Fibroblast of skin of abdomen (primary cell): ENCODE measurements around the gene FBXL17.

Source experiments
- DNase-seq: peaks from one replicate; pipeline ENCODE4 v3.0.0-alpha.2; 2013

FBXL17 gene

DNA sequence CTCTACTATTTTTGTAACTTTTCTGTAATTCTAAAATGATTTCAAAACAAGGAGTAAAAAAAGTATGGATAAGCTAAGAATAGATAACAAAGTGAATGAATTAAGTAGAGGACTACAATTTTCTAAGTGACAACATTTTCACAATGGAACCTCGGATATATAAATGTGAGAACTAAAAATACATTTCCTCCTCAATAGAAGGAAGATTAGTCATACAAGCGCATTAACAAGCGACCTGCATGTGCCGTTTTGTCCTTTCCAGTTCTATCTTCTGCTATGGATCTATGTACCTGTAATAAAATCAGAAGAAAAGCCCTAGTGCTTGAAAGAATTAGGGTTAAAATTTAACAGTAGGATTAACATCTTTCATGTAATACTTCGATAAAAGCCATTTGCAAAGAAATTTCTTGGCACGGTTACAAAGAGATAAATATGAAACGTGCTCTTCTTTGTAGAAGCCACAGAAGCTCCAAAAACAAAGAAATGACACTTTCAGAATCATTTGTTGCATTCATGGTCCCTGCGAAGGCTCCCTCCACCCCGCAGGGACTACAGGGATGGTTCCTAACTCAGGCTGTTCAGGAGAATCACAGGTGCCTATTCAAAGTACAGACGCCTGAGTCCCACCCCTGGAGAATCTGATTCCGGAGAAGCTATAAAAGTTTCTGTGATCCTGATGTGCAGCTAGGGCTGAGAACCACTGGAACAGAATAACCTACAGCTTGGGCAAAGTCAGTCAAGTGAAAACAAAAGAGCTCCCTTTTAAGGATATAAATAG, 494.5 kb downstream of the FBXL17 start:
- no peak for DNase-seq

DNA sequence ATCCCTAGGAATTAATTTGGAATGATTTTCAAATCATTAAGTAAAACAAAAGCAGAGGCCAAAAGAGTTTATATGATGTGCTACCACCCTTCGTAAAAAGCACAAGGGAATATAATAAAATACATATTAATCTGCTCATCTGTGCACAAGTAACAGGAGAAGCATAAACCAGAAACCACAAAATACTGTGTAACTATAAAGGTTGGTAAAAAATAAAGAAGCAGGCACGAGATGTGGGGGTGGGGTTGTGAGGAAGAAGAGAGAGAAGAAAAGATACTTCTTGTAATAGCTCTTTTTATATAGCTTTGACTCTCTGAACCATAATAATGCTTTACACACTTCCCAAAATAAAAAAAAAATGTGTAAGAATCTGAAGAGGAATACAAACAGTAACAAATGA, 496.3 kb downstream of the FBXL17 start:
- DNase-seq: no peak

DNA sequence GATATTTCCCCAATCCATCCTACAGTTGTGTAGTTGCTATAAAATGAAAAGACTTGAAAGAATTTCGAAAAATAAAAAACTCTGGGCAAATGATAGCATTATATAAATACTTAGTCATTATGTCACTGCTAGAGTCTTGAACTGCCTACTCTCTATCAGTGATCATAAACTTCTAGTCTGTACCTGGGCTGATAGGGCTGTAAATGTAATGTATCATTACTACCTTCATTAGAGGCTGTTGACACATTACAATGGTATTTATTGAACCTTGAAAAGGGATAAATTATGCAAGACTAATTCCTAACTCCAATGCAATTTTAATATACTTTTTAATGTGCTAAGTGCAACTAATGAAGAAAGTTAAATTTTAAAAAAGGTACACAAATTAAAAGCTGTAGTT, 497.0 kb downstream of the FBXL17 start:
- DNase-seq: no peak

DNA sequence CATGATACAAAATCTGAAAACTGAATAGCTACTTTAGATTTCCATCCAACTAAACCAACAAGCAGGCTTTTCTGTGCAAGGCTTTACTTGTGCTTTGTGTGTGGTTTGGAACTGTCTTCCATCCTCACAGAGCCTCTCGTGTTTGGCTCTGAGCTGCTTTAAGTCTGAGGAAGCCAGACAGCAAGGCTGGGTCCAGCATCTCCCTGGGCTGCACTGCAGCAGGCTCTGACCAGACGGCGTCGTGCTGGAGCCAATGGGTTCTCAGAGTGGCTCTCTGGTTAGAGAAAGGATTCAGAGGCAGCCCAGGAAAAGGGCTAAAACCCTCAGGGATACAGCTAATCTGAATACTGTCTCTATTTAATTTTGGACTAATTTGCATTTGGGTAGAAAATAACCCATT, 503.2 kb downstream of the FBXL17 start:
- no peak for DNase-seq

DNA sequence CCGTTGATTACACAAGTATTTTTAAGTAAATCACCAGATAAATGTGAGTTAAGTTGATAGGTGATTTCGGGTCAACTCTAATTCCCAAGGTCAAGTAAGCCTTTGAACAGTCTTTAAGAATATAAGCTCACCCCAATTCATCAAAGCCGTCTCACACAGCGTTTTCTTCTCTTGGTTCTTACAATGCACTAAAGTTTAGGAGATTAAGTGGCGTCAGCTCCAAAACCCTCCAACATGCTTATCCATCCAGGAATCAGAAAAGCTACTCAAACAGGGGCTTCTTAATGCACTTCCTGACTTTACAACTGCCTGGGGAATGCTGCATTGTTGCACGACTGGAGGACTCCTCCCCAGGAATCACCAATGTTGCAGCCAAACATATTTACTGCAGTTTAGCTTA, 505.0 kb downstream of the FBXL17 start:
- no peak for DNase-seq

DNA sequence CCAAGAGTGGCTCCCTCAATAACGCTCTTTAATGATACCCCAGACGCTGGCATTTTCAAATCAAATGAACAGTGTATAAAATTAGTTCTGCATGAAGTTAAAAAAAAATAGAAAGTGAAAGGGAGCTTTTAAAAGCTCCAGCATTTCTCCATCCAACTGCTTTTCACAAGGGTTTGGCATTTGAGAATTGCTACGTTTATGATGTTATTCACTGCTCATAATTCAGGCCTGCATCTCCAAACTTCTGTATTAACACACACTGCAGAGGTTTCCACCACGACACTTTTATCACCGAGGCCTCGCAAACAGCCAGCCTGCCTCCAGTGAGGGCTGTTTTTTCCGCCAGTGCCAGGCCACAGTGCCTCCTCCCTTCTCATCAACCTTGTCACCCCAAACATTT, 505.6 kb downstream of the FBXL17 start:
- no peak for DNase-seq

DNA sequence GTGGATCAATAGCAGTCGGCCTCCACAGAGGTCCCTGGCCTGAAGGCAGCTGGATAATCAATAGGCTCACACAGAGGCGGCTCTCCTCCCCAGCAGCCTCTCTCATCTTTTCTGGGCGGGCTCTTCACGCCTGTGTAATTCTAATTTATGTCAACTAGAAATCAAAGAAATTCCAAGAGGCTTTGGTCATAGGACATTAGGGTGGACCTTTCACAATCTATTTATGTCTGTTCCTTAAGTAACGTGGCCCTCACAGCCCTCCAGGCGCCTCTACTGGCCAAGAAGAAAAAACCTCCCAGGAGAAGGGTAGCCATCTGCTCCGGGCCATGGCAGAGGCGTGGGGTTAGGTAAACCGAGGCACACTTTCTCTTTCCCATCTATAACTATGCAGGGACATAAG, 506.1 kb downstream of the FBXL17 start:
- peak; percentile 63 for DNase-seq

DNA sequence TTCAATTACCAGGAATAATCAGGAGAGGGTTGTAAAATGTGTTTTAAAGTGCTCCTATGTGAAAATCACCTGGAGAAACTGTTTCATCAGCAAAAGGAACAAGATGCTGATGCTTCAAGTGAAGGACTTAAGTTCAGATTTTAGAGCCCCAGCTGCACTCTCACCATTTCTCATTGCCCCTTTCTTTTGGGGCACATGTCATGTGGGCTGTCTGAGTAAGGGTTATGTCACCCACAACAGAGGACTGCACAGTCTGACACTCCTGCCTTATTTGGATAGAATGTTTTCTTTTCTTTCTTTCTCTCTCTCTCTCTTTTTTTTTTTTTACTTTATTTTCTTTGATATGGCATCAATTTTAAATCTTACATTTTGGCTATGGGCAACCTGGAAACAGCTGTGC, 507.1 kb downstream of the FBXL17 start:
- no peak for DNase-seq

DNA sequence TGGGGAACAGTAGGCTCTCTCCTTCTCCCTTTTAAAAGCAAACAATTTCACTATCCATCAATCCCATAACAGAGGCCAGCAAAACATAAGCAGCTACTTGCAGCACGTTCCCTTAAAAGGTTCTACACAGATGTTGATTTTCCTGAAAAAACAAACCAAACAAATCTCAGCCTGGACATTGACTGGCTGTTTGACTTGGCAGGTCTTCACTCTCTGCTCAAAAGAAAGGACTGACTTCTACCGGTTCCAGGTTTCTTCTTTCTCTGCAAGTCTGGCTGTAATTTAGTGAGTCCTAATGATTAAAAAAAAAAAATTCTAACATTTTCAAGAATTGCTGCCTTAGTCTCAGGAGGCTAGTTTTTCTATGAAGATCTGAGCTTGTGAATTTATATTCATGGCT, 508.0 kb downstream of the FBXL17 start:
- no peak for DNase-seq

DNA sequence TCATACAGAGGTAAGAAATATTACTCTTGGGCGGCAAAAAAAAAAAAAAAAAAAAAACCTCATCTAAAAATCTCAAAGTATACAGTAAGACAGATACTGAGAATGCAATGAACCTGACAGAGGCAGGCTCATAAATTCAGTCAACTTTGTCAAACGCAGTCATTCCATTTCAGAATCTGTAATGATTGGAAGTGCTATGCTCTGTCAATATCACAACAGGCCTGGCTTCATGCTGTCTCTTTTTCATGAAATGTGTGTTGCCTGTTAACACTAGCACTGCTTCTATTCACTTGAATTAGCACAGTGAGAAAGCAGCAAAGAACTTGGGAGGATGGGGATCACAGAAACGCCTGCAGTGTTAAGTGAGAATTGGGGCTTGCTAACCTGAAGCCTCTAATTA, 510.9 kb downstream of the FBXL17 start:
- DNase-seq: no peak

DNA sequence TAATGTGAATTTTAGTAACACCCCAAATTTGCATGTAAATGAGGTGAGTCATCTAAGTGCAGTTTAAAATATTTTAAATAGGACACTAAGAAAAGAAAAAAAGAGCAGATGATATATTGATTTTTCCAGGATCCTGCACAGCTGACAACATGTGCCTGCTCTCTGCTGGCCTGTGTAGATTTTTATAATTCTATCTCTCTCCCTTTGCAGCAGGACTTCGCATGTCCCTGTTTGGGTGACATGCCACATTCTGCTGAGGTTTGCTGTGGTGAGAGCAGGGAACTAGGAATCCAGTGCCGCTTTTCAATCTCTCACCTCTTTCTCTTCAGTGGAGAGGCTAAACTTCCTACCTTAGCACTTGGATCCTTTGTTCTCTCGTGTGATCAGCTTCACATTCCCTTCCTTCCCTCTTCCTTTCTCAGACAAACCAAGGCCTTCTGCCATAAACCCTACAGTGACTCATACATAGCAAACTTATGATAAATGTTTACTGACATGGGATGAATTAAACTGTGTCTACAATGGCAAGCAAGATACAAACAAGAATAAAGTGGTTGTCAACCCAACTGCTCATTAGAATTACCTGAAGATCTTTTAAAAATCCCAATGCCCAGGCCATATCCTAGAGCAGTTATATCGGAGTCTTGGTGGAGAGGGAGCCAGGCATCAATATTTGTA, 512.3 kb downstream of the FBXL17 start:
- DNase-seq: peak; percentile 82

DNA sequence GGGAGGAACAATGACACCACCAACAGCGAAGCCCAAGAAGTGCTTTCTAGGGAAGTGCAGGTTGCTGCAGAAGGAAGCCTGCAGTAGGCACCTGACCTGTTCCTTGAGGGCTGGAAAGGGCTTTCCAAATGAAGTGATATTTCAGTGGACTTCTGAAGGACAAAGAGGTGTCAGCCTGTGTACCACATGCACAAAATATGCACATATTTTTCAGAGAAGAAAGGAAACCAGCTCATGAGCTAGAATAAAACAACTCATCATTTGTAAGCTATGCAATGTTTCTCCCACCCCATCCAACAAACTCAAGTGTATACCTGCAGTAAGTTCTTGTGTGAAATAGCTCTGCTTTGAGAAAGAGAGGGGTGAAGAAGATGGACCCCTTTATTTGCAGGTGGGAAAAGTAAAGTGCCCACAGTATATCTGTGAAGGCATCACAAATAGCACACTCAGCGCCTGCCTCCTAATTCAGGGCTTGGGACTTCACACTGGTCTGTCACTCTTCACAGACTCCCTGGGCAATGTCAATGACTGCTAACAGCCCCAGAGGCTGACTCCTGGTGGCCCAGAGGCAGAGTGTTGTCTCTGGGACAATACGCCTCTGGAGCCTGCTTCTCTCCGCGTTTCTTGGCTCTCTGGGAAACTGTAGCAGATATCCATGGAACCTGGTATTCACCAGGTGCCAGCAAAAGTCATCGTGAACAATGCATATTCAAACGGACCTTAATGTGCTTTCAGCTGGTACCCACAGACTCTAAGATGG, 513.1 kb downstream of the FBXL17 start:
- no peak for DNase-seq

DNA sequence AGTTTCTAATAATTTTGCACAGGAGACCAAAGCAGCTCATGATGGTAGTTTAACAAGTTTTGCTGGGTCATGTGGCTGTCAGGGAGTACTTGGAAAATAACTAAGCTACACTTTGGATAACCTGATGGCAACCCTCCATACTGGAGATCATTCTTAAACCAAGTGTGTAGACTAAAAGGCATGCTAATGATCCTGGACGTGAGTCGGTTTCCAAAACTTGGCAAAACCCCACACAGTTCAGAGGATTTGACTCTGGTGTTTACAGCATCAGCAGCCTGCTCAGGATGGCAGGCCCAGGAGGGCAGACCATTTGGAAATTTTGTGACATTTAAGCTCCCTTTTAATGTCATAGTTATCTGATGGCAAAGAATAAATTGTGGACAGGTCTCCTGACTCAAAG, 514.6 kb downstream of the FBXL17 start:
- no peak for DNase-seq

DNA sequence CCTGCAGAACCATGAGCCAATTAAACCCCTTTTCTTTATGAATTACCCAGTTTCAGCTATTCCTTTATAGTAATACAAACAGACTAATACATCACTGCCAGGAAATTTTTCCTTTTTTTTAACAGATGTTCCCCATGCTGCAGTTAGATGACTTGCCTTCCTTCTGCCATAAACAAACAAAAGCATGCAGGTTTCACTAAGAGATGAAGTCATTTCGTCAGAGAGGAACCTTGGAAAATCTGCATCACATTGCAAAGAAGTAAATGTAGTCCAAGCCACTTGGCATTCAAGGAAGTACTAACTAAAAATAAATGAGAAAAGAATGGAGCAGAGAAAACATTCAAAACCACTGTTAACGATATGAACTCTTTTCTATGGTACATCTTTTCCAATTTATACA, 517.1 kb downstream of the FBXL17 start:
- peak; percentile 24 for DNase-seq

DNA sequence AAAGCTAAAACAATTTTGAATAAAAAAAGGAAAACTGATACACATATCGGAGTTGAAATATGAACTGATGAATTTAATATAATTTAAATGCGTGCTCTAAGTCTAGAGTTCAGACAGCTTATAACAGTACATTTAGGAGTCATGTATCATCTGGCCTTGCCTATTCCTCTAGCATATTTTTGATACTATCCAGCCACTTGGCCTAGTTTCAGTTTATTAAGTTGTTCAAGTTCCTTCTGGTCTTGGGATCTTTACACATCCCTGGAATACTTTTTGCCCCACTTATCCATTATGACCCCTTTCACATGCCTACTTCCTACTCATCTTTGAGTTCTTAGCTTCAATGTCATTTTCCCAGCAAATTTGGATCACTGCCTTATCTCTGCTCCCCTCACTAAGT, 518.8 kb downstream of the FBXL17 start:
- no peak for DNase-seq

DNA sequence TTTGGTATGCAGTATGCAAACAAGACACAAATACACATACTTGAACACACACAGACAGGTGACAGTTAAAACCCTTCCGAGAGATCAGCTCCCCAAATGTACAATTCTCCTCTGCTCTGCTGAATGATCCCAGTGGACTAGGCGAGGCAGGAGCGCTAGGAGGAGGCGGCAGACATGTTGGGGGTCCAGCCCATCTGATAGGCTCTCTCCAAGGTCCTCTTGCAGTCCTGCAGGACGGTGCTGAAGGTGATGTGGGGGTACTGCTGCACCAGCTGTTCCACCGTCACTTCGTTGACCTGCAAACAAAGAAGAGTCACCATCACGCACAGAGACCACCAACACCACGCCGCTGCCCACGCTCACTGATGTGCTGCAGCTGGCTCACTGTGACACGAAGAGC, 520.3 kb downstream of the FBXL17 start:
- DNase-seq: no peak

DNA sequence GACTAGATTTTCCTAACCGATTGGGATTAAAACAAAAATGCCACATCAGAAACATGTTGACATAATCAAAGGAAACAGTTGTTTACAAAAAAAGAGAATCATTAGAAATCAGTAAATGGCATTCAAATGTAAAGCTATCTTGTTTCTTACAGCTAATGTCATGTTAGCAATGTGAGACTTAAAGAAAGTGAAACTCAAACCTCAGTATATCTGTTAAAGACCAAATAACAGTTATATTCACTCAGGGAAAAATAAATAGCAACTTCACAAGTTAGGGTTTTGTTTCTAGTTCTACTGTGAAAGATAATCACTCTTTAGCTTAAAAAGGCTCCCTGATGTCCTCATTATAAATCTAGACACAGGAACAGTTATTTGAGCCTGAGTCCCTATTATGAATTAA, 521.9 kb downstream of the FBXL17 start:
- DNase-seq: no peak

DNA sequence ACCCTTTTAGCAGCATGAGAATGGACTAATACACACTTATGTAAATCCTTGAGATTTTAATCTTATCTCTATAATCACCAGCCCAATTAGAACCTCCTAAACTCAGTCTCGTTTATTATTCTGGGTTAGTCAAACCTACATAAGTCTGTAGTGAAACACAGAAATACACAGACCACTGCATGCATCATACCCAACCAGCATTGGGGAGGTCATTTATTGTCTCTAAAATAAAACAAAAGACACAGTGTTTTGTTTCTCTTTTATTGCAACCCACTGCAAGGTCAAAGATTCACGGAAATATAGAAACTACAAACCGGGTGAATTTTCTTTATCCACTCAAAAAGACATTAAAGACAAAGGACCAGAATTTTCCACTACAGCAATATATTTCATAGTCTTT, 523.1 kb downstream of the FBXL17 start:
- DNase-seq: no peak

DNA sequence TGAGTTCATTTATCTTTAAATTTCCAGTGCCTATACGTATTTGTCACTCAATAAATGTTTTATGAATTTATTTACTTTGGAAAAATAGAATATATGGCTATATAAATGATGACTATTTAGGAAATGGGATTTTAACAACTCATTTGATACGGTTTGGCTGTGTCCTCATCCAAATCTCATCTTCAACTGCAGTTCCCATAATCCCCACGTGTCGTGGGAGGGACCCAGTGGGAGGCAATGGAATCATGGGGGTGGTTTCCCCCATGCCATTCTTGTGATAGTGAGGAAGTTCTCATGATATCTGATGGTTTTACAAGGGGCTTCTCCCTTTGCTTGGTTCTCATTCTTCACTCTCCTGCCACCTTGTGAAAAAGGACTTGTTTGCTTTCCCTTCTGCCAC, 523.6 kb downstream of the FBXL17 start:
- no peak for DNase-seq

DNA sequence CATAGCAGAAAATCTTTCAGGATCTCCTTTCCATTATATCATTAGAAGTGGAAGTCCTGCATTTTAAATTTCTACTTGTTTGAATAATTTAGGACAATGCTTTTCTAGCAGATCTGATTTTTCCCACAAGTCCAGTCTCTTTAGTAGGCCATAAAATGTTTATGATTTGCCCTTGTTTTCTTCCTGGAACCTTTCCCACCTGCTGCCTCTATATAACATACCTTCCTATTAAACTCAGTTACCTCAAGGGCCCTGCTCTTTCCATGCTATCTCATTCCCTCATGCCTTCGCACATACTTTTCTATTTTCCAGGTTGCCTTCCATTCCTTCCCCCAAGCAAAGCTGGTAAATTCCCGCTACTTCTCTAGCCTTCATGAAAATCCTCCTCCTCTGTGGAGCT, 524.1 kb downstream of the FBXL17 start:
- no peak for DNase-seq

DNA sequence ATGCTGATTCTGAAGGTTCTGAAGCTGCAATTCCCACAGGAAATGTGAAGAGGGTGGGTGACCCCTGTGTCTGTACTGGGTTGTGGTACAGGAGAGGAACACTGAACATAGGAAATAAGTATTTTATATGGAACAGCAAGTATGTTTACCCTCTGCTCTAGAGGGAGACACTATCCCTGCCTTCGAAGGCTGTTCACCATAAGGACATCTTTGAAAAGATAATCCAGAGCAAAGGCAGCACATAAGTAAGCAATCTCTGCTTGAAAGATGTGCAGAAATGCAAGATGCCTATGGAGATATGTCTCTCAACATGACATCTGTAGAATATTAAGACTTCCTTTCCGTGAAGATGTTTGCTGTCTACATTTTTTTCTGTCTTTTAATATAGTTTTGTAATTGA, 526.7 kb downstream of the FBXL17 start:
- peak; percentile 31 for DNase-seq

DNA sequence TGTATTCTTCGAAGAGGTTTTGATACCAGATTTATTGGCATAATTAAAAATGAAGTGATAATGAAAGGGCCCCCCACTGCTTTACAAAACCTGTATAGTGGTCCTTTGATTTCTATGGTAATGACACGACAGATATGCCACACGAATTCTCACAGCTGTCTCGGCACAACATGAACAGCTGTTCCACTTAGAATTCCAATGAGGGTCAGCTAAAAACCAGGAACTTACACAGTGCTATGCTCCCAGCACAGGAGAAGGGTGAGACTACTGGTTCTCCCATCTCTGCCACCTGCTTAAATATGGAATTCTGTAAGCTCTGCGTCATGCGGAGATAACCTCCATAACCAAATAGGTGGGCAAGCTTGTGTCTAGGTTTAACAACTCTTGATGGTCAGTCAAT, 528.2 kb downstream of the FBXL17 start:
- no peak for DNase-seq

DNA sequence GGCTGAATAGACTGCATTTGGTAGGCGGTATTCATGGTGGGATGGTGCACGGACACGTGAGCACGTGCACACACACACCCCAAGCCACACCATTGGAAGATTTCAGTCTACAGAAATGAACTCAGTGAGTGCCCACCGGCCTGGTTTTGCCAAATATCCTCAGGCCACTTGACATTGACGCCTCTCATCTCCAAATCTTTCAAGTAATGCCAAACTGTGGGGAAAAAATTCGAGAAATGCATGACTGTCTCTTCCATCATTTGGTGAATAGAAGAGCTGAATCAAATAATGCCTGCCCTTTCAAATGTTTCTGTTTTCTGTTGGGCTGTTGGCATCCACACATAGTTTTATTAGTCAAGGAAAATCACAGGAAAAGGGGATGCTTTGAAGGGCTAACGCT, 528.9 kb downstream of the FBXL17 start:
- DNase-seq: no peak

DNA sequence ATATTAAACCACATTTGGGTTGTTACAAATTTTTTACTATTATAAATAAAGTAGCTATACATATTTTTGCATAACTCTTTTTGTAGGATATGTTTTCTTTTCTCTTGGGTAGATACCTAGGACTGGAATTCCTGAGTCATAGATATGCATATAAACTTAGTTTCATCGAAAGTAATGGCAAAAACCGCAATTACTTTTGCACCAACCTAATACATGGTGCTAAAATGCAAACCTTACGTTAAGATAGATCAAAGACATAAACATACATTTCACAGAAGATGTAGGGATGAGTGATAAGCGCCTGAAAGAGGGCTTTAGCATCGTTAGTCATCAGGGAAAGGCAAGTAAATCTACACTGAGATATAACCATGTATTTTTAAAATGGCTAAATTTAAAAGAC, 532.8 kb downstream of the FBXL17 start:
- DNase-seq: no peak
